IgD-negative memory B cell (primary cell): ENCODE results near the gene PSIP1. TPM values are rescaled to one million over a fixed set of nuclear protein-coding genes. Genes with fewer than 3 reads are reported as not detected.
"Not testable (repeated sequence)": the region's sequence is repeated elsewhere in the genome, so short reads cannot be mapped to it uniquely, and the experiment has no call there.

ENCODE experiments used
- H3K27ac Mint-ChIP-seq, 3 donors: one replicate each; pipeline ENCODE4 v1.8.0; 2020 to 2022; ENCODE audit warnings: mild to moderate bottlenecking in 3 of 3, mixed read lengths in 3 of 3, moderate library complexity in 1 of 3
- H3K27me3 Mint-ChIP-seq: one replicate; pipeline ENCODE4 v1.8.0; 2021; ENCODE audit warnings: mixed read lengths
- H3K36me3 Mint-ChIP-seq: one replicate; pipeline ENCODE4 v1.8.0; 2020; ENCODE audit warnings: mild to moderate bottlenecking, mixed read lengths
- H3K4me1 Mint-ChIP-seq, 3 donors: one replicate each; pipeline ENCODE4 v1.8.0; 2020 to 2022; ENCODE audit warnings: mixed read lengths in 3 of 3, mild to moderate bottlenecking in 1 of 3
- H3K4me3 Mint-ChIP-seq, 4 donors: one replicate each; pipeline ENCODE4 v1.8.0; 2020 to 2022; ENCODE audit warnings: mild to moderate bottlenecking in 4 of 4, mixed read lengths in 4 of 4, moderate library complexity in 3 of 4
- H3K9me3 Mint-ChIP-seq, 3 donors: one replicate each; pipeline ENCODE4 v1.8.0; 2020 to 2021; ENCODE audit warnings: mixed read lengths in 3 of 3, mild to moderate bottlenecking in 1 of 3
- polyA plus RNA-seq: library from polyadenylated mRNA; unstranded; fragments of 300-500 nt; fragmentation: Illumina TruSeq; gene quantifications from one replicate; pipeline ENCODE4 v1.2.3, GENCODE V29; 2021

PSIP1 gene
- polyA plus RNA-seq, 1 donor from 2014 or later, result 112 TPM

GRCh38 chr9:15430920-15431844 lies 79.6 kb downstream of the PSIP1 start:
- Mint-ChIP-seq H3K27ac (peak overlapping the region in 2 of 3 donors; percentile 18 to 46), H3K9me3 (no peaks in the 10 kb centered on the region), H3K4me3 (peak overlapping the region in 1 of 4 donors; percentile 10), H3K36me3 (peaks cover 11% of the 10 kb centered on the region), H3K27me3 (no peaks in the 10 kb centered on the region), H3K4me1 (peaks cover 29 to 32% (median 30%) of the 10 kb centered on the region in 3 donors)

- not testable (repeated sequence) for H3K27ac Mint-ChIP-seq, H3K36me3 Mint-ChIP-seq, H3K27me3 Mint-ChIP-seq, H3K4me3 Mint-ChIP-seq, H3K9me3 Mint-ChIP-seq
- peaks cover 45 to 46% (median 45%) of the 10 kb centered on the region in 3 donors for H3K4me1 Mint-ChIP-seq
Observed at GRCh38 chr9:15427702-15428101, 83.1 kb downstream of the PSIP1 start.

- Mint-ChIP-seq H3K36me3 (peaks cover 3% of the 10 kb centered on the region), H3K27me3 (no peaks in the 10 kb centered on the region), H3K4me3 (peak overlapping the region; percentile 22 to 88 (median 66)), H3K27ac (peak overlapping the region in 2 of 3 donors; percentile 3 to 55), H3K4me1 (peaks cover 43 to 51% (median 47%) of the 10 kb centered on the region in 3 donors), H3K9me3 (no peaks in the 10 kb centered on the region)
Observed at GRCh38 chr9:15426019-15426418, 84.8 kb downstream of the PSIP1 start.

GRCh38 chr9:15423231-15423985 lies 87.4 kb downstream of the PSIP1 start:
- Mint-ChIP-seq H3K27ac (peak overlapping the region; percentile 69 to 96 (median 79)), H3K27me3 (no peaks in the 10 kb centered on the region), H3K4me1 (peaks cover 26 to 34% (median 33%) of the 10 kb centered on the region in 3 donors), H3K4me3 (peak overlapping the region; percentile 91 to 99 (median 96)), H3K36me3 (no peaks in the 10 kb centered on the region), H3K9me3 (no peaks in the 10 kb centered on the region)

GRCh38 chr9:15422372-15423230 lies 88.2 kb downstream of the PSIP1 start, which contains the start of gene SNAPC3:
SNAPC3 (plus strand) TSS chr9:15422876; CDS start chr9:15422880, 4 bp downstream.
- Mint-ChIP-seq H3K27ac (peak within 1 kb of the TSS; percentile 79 to 96 (median 95)), H3K27me3 (no peaks in the 10 kb centered on the region), H3K36me3 (no peaks in the 10 kb centered on the region), H3K4me1 (peaks cover 25 to 33% (median 33%) of the 10 kb centered on the region in 3 donors), H3K9me3 (no peaks in the 10 kb centered on the region), H3K4me3 (peak within 1 kb of the TSS; percentile 91 to 99 (median 96))

- Mint-ChIP-seq H3K4me1 (peaks cover 25 to 33% (median 31%) of the 10 kb centered on the region in 3 donors), H3K9me3 (no peaks in the 10 kb centered on the region), H3K27ac (peak overlapping the region; percentile 79 to 96 (median 95)), H3K27me3 (no peaks in the 10 kb centered on the region), H3K36me3 (no peaks in the 10 kb centered on the region), H3K4me3 (peak overlapping the region; percentile 91 to 99 (median 96))
Observed at GRCh38 chr9:15421990-15422371, 88.8 kb downstream of the PSIP1 start.

GRCh38 chr9:15421532-15421931 lies 89.2 kb downstream of the PSIP1 start:
- Mint-ChIP-seq H3K27me3 (no peaks in the 10 kb centered on the region), H3K36me3 (no peaks in the 10 kb centered on the region), H3K4me1 (peaks cover 23 to 33% (median 33%) of the 10 kb centered on the region in 3 donors), H3K9me3 (no peaks in the 10 kb centered on the region), H3K27ac (peak overlapping the region in 2 of 3 donors; percentile 31 to 79), H3K4me3 (peak overlapping the region; percentile 91 to 99 (median 96))

GRCh38 chr9:15420796-15421195 lies 90.0 kb downstream of the PSIP1 start:
- Mint-ChIP-seq H3K27me3 (no peaks in the 10 kb centered on the region), H3K4me1 (peaks cover 16 to 27% (median 26%) of the 10 kb centered on the region in 3 donors), H3K4me3 (peak overlapping the region in 1 of 4 donors; percentile 99), H3K9me3 (no peaks in the 10 kb centered on the region), H3K36me3 (no peaks in the 10 kb centered on the region), H3K27ac (peak overlapping the region in 1 of 3 donors; percentile 79)

- no peaks in the 10 kb centered on the region for H3K9me3 Mint-ChIP-seq
- H3K36me3 Mint-ChIP-seq, result no peaks in the 10 kb centered on the region
- no peaks in the 10 kb centered on the region for H3K27me3 Mint-ChIP-seq
- H3K4me3 Mint-ChIP-seq, result no peak overlapping the region
- H3K4me1 Mint-ChIP-seq, result peaks cover 2 to 10% (median 9%) of the 10 kb centered on the region in 3 donors
- no peak overlapping the region for H3K27ac Mint-ChIP-seq
Observed at GRCh38 chr9:15417626-15418025, 93.1 kb downstream of the PSIP1 start.

GRCh38 chr9:15416880-15417279 lies 93.9 kb downstream of the PSIP1 start:
- Mint-ChIP-seq H3K27ac (no peak overlapping the region), H3K36me3 (no peaks in the 10 kb centered on the region), H3K4me3 (peak overlapping the region in 1 of 4 donors; percentile 3)

More at GRCh38 chr9:15416880-15417279, 93.9 kb downstream of the PSIP1 start:
- peaks cover 1 to 6% (median 2%) of the 10 kb centered on the region in 3 donors for H3K4me1 Mint-ChIP-seq
- no peaks in the 10 kb centered on the region for H3K27me3 Mint-ChIP-seq
- H3K9me3 Mint-ChIP-seq, result no peaks in the 10 kb centered on the region

Other genes with a start within 250 kb of the PSIP1 start
- 0.36 TPM for gene TTC39B, start 203.8 kb downstream of the PSIP1 start, polyA plus RNA-seq
- 18.6 TPM for gene SNAPC3, start 88.1 kb downstream of the PSIP1 start, polyA plus RNA-seq
- gene CCDC171, start 42.1 kb upstream of the PSIP1 start, polyA plus RNA-seq, result 0.18 TPM